GM12892 (cell line): ENCODE data around the gene TBATA.

Experiments
- POLR2A ChIP-seq: IDR thresholded peaks from 2 replicates; pipeline ENCODE4 v1.6.1; 2011; ENCODE audit warnings: low read depth, low read length, control low read depth
- POLR2AphosphoS5 ChIP-seq: IDR thresholded peaks from 2 replicates; pipeline ENCODE4 v1.6.1; 2011; ENCODE audit warnings: low read depth, low read length, control low read depth

DNA sequence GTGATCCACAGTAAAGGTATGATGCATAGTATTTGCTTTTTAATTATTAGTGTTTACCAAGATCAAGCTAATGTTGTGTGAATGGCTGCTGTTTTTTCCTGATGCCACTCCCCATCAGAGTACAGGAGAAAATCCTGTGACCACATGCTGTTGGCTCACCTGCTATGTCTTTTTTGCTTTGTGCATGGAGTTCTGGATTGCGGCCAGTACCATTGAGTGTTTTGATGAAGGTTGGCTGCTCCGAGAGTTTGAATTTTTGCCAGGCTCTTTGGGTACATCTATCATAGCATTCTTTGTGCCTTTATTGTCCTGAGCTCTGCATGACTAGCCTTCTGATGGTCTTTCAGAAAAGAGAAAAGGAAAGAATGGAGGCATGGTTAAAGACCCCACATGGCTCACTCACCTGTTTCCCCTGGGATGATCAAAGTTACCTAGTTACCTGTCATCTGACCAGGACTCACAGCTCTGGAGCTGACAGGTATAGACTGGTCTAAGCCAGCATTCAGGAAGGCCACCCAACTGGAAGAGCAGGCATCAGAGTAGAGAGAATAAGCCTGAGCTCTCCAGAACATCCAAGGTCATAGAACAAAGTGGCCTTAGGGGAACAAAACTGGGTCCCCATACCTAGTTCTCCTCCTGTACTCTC lies 18.7 kb upstream of the TBATA start:
- TF ChIP-seq POLR2A: no peak
- TF ChIP-seq POLR2AphosphoS5: no peak
